GM21723 (cell line): ENCODE results near the gene LHX5.

Experiments used
- ATAC-seq: cut with Tn5 transposase; IDR thresholded peaks from one replicate; pipeline ENCODE4 v1.9.1; 2021; ENCODE audit warnings: mild to moderate bottlenecking, moderate library complexity; ENCODE audit not compliant: unreplicated experiment

The LHX5 gene

GRCh38 chr12:113466454-113467141, 5.1 kb downstream of the LHX5 start:
- no peak for ATAC-seq

GRCh38 chr12:113465808-113466453, 5.7 kb downstream of the LHX5 start:
- ATAC-seq = no peak

GRCh38 chr12:113464852-113465719, 6.6 kb downstream of the LHX5 start:
- no peak for ATAC-seq

DNA sequence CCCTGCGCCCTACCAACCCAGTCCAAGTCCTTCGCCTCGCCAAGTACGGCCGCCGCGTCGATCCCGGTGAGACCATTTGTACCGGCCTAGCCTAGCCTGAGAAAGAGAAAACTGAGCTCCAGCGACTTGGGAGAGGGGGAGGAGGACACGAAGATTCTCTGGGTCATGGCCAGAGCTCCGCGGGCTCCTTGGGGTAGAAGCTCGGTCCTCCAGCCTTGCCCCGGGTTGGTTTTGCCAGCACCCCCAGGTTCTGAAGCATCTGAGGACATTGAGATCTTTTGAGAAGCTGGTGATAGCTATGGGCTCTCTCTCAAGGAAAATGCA, 7.3 kb downstream of the LHX5 start:
- no peak for ATAC-seq

- no peak for ATAC-seq
Observed at GRCh38 chr12:113463746-113464451, 7.8 kb downstream of the LHX5 start.

DNA sequence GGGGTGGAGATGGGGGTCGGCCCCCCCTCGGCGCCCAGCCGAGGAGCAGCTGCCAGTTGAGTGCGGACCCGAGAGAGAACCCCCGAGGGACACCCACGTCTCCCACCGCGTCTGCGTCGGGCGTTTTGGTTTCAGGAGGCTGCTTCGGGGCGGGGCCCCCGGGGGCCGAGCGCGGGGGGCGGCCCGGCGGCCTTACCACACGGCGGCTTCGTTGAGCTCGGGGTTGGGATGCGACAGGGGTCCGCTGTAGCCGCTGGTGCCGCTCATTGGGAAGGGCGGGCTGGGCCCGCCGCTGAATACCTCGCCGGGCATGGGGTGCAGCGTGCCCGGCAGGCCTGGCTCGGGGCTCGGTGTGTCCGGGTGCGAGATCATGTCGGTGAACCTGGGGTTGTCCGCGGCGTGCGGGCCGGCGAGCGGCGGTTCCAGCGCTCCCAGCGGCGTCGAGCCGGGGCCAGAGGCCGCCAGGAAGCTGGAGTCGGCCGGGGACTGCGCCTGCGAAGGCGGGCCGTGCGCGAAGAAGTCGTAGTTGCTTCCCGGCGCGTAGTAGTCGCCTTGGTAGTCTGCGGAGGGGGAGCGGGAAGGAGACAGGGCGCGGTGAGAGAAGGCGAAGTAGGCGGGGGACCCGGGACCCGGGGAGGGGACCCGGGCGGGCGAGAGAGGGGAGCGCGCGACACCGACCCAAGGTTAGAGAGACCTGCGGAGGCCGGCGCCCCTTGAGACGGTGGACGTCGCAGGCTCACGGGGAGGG, 8.5 kb downstream of the LHX5 start:
- ATAC-seq = no peak

DNA sequence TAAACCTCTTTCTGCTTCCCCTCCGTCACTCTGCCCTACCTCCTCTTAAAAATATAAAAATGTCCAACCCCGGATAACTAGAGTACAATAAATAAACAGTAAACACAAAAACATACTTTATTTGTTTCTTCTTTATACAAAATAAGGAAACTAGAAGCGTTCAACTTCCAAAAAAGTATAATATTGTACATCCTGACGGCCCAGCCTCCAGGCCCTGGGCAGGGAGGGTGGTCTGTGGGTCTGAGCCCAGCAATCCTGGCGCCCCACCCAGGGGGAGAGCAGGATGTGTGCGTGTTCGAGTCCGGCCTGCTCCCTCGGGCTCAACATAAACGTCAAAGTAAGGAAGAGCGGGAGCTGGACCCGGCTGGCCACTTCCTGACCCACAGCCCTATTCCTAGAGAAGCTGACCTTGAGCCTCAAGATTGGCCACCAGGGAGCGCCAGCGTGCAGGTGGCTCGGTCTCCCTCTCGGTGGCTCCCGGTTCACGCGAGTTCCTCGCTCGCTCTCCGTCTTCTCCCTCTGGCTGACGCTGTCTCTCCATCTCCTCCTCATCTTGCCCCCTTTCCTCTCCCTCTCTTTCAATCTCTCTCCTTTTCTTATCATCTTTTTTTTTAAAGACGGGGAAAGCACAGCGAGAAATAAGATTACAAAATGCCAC, 9.4 kb downstream of the LHX5 start:
- no peak for ATAC-seq

- ATAC-seq = no peak
Observed at GRCh38 chr12:113461666-113462065, 10.0 kb downstream of the LHX5 start.

DNA sequence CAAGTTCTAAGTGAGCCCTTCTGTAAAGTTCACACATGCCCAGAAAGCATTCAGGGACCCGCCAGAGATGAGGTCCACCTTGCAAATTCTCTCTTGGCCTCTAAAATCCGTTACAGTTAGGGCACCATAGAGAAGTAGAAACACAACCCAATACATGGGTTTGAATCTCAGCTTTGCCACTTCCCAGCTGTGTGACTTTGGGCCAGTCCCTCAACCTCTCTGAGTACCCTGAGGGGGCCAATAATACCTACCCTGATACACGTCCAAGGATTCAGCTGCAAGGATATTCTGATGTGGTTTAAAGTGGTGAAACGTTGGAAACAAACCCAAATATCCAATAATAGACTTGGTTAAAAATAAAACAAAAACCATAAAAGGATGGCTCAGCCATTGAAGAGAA, 11.7 kb downstream of the LHX5 start:
- ATAC-seq = no peak

DNA sequence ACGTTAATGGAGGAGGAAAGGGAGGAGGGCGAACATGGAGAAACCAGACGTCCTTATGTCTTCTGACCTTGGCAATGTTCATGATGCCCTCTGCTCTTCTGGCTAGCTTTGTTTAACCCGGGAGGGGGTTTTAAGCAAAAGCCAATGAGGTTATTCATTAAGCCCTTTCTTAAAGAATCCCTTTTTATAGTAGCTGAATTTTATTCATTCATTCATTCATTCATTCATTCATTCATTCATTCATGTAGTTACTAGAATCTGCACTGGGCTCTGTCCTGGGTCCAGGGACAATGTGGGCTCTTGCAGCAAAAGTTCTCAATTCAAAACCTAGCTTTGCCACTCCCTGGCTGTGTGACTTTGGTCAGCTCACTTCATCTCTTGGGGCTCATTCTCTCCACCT, 14.0 kb downstream of the LHX5 start:
- ATAC-seq = no peak

DNA sequence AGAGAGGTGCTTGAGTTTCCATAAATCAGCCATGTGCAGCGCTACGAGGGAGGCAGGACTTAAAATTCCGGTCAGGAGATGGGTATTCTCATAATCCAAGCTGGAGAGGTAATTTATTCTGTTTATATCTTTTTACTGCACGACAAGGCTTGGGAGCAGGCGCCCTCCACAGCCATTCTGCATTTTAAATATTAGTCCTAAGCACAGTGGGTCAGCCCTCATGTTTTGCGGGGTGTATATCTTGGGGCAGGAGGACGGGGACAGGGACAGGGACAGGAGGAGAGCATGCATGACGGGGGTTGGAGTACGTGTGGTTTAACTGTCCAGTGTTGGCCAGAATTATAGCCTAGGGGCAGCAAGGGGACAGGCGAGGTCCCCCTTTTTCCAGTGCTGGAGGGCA, 14.5 kb downstream of the LHX5 start:
- no peak for ATAC-seq

- ATAC-seq = no peak
Observed at GRCh38 chr12:113456761-113457160, 14.9 kb downstream of the LHX5 start.

- ATAC-seq = no peak
Observed at GRCh38 chr12:113456199-113456598, 15.5 kb downstream of the LHX5 start.

DNA sequence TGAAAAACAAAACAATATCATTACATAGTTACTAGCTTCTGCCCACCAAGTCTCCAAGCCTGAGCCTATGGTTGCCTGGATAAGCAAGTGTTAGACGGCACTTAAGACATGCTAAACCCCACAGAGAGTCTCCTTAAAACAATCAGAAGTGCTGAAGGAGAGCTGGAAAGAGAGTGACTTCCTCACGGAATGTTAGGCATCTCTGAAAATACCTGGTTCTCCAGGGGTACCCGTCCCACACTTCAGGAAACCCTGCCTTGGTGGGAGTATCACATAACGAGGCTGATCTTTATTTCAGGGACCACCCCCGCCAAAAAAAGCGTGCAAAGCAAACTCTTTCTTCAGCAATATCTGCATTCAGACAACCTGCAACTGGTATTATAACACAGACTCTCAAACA, 18.3 kb downstream of the LHX5 start:
- no peak for ATAC-seq

DNA sequence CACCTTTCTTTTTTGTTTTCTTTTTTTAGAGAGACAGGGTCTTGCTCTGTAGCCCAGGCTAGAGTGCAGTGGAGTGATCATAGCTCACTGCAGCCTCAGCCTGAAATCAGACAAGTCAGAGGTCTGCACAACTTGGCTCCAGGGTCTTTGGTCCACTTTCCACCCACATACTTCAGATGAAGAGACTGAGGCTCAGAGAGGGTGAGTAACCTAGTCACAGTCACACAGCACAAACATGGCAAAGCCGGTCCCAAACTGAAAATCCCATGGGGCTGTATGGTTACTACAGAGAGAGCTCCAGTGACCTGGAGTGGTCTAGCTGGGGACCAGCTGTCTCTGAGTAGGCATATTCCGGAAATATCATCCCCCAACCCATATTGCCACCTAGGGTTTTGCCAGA, 19.2 kb downstream of the LHX5 start:
- ATAC-seq = no peak

DNA sequence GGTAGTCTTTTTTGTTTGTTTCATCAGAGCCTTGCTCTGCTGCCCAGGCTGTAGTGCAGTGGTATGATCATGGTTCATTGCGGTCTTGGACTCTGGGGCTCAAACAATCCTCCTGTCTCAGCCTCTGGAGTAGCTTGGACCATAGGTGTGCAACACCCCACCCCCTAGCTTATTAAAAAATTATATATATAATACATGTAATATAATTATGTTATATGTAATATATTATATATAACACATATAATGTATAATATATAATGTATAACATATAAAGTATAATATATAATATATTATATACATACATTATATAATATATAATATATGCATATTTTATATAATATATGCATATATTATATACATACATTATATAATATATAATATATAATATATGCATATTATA, 21.8 kb downstream of the LHX5 start:
- no peak for ATAC-seq

- ATAC-seq = no peak
Observed at GRCh38 chr12:113449299-113449698, 22.4 kb downstream of the LHX5 start.

GRCh38 chr12:113448873-113449272, 22.8 kb downstream of the LHX5 start:
- no peak for ATAC-seq

GRCh38 chr12:113445544-113446171, 26.0 kb downstream of the LHX5 start:
- no peak for ATAC-seq

GRCh38 chr12:113443030-113443539, 28.6 kb downstream of the LHX5 start:
- ATAC-seq = no peak
